H54 (cell line): ENCODE data around the gene LRRC43.
"Not testable (repeated sequence)": the region's sequence is repeated elsewhere in the genome, so short reads cannot be mapped to it uniquely, and the experiment has no call there.

Source experiments
- DNase-seq: peaks from one replicate; pipeline ENCODE4 v3.0.0; 2011; ENCODE audit warnings: low spot score, mixed read lengths; ENCODE audit not compliant: insufficient read length
- FAIRE-seq: peaks from 3 replicates; lab custom pipeline; 2011; peaks lifted over from hg19 to GRCh38; lab: Jason Lieb, UNC
- POLR2A ChIP-seq: IDR thresholded peaks from 2 replicates; pipeline ENCODE4 v1.6.1; 2011; ENCODE audit warnings: low read depth, mild to moderate bottlenecking, low read length

The LRRC43 gene

DNA sequence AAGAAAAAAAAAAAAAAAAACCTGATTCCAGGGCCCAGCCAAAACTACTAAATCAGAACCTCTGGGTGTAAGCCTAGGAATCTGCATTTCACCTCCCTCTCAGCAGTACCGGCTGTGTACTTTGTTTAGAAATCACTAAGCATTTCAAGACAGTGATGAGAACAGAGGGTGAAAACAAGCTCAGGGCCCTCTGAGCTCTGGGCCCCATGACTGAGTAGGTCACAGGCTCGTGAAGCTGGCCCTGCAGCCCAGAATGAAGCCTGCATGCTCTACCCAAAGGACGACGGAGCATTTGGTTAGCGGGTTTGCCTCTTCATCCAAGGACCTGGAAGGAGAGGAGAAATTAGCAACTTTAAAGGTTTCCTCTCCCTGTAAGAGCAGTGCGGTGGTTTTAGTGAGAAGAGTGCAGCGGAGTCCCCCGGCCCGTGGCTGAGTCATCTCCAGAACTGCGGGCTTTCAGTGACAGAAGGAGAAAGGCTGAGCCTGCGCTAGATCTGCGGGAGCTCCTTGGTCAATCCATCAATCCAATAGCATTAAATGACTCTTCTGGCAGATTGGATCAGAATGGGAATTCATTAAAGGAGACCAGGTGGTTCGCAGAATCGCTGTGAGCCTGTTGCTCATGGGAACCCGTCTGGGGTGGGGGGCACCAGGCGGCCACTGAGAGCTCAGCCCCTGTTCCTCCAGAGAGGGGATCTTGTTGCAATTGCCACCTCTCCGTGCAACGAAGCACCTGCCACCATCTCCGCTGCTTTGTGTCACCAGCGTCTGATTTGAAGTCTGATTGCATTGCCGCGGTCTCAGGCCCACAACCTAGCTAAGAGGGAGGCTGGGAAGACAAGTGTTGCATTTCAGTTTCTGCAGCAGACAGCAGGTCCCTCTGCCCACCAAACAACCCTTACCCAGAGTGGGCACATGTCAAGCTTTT lies 16.2 kb upstream of the LRRC43 start:
- DNase-seq (no peak), FAIRE-seq (no peak)
- TF ChIP-seq POLR2A = no peak

DNA sequence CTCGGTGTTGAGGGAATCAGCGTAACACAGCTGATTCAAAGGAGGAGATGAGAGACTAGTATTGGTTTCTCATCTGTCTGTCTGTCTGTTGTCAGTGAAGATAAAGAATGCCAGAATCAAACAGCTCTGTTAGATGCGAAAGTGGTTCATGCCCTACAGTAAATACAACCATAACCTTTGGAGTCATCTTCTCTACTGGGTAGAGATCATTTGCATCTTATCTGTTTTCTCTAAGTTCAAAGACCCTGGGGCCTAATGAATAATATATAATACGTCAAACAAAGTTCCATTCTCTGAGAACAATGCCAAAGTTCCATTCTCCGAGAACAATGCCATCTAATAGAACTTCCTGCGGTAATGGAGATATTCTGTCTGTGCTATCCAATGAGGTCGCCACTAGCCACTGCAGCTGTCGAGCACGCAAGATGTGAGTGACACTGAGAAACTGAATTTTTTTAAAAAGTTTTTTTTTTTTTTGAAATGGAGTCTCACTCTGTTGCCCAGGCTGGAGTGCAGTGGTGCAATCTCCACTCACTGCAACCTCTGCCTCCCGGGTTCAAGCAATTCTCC lies 15.5 kb upstream of the LRRC43 start:
- DNase-seq (no peak), FAIRE-seq (no peak)
- TF ChIP-seq POLR2A = no peak

DNA sequence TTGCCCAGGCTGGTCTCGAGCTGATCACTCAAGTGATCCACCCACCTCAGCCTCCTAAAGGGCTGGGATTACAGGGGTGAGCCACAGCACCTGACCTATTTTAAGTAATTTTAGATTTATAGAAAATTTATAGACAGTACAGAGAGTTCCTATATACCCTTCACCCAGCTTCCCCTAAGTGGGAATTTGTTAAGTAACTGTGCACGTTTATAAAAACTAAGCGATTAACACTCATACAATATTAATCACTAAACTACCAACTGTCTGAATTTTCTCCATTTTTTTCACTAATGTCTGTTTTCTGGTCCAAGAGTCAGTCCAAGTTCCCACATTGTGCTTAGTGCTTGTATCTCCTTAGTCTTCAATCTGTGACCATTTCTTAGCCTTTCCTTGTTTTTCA lies 14.4 kb upstream of the LRRC43 start:
- TF ChIP-seq POLR2A = no peak
- FAIRE-seq (no peak), DNase-seq (no peak)

DNA sequence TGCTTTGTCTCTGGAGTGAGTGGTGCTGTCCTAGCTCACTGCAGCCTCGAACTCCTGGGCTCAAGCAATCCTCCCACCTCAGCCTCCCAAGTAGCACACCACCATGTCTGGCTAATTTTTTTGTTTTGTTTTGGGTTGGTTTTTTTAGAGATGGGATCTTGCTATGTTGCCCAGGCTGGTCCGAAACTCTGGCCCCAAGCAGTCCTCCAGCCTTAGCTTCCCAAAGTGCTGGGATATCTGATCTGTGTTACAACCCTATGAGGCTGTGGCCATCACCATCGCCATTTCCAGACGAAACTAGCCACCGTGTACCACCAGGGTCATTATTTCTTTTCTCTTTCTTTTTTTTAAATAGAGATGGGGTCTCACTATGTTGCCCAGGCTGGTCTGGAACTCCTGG lies 11.5 kb upstream of the LRRC43 start:
- no peak for TF ChIP-seq POLR2A
- FAIRE-seq (no peak), DNase-seq (no peak)

DNA sequence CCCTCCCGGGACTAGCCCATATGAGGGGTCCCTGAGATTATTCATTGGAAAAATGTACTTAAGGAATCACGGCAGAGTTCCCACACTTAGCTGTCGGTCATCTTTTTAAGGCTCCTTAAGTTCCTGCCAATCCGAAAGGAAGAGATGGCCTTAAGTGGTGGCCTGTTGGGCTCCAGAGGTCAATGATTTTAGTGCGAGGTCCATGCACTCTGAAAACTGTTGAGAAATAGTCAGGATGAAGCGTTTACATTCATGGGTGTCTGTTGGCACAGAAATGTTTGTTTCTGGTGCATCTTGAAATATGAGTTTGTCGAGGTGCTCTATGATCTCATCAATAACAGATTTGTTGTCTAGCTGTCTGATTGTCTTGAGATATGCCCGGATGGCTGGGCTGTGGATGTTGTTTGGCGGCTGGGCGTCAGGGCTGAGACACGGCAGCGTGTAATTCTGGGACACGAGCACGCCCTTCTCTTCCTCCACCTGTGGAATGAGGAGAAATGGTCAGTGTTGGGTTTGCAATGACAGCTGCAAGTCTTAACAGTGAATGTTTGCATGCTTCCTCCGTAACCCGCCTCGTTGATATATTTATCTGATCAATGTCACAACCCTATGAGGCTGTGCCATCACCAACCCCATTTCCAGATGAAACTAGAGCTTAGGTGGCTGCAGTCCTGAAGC lies 10.5 kb upstream of the LRRC43 start:
- no peak for FAIRE-seq
- TF ChIP-seq POLR2A = no peak
- DNase-seq = no peak

DNA sequence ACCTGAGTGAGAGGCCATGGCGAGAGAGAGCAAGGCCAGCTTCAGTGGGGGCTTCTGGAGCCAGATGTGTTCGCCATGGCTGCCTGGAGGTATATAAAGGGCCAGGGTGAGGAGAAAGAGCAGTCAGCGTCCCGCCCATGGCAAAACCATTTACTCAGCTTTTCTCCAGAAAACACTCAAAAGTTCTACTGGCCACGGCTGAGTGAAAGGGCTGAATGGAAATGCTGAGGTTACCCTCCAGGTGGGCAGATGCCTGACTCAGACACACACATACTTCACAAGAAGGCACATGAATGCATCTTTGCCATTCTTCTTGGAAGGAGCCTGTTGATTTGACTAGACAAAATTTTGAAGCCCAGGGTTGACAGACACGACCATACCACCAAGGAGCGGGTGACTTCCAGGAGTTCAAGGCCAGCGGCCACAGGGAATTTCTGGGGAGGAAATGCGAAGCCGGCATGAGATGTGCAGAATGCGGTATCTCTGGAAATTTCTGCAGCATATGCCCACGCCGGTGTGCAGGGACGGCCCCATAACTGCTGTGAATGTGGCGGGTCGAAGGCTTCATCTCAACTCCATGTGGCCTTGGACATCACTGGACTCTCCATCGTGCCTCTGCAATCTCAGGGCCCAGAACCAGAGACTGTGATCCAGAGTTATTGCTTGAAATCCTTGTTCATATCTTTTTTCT lies 8.6 kb upstream of the LRRC43 start, which contains the start of gene IL31:
Gene IL31 (minus strand): TSS at position 67 of the 691 bp plus-strand sequence. CDS start 49 bp downstream, at position 18.
- TF ChIP-seq POLR2A = no peak
- DNase-seq = no peak
- FAIRE-seq = no peak

DNA sequence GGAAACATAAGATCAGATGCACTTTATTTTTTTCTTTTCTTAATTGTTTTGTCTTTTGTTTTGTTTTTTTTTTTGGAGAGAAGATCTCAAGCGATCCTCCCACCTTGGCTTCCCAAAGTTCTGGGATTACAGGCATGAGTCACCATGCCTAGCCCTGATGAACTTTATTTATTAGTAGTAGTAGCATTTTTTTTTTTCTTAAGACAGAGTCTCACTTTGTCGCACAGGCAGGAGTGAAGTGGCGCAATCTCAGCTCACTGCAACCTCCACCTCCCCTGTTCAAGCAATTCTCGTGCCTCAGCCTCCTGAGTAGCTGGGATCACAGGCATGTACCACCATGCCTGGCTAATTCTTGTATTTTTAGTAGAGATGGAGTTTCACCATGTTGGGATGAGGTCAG lies 6.5 kb upstream of the LRRC43 start:
- FAIRE-seq, DNase-seq: not testable (repeated sequence)

DNA sequence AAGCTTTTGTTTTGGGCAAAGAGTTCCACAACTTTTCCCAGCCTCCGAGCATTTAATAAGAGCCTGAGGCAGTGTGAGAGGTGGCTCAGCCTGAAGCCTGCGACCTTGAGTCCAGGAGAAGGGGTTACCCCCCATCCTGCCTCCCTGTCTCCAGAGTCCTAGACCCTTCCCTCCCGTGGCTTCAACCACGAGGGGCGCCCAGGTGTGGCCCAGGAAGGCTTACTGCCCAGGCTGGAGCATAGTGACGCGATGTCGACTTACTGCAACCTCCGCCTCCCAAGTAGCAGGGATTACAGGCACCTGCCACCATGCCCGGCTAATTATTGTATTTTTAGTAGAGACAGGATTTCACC lies 641 bp downstream of the LRRC43 start:
- TF ChIP-seq POLR2A = no peak
- FAIRE-seq (no peak), DNase-seq (no peak)

DNA sequence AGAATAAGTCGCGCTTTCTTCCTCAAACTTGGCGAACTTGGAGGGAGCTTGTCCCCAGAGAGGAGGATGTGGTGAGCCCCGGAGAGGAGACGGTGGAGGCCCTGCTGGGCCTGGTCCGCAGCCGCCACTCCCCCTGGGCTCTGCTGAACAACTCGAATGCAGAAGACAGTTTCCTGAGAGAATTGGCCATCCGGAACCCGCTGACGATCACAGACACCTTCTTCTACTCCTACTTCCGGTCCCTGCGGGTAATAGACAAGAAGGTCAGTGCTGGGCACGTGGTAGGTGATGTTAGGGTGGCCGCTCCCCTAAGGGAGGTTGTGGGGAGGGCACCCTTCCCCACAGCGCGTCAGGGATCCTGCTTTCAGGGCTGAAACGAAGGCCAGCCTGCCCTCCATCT lies 1.6 kb downstream of the LRRC43 start:
- TF ChIP-seq POLR2A = no peak
- FAIRE-seq (no peak), DNase-seq (no peak)

DNA sequence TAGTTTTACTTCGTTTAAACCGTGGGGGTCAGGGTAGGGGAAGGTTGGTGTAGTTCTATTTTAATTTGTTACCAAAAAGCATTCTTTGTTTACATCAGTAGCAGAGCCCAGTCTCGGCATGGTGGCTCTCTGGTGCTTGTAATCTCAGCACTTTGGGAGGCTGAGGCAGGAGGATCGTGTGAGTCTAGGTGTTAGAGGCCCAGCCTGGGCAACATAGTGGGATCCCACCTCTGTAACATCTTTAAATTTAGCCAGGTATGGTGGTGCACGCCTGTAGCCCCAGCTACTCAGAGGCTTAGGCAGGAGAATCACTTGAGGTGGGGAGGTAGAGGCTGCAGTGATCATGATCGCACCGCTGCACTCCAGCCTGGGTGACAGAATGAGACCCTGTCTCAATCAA lies 2.2 kb downstream of the LRRC43 start:
- FAIRE-seq = no peak
- no peak for DNase-seq
- no peak for TF ChIP-seq POLR2A

DNA sequence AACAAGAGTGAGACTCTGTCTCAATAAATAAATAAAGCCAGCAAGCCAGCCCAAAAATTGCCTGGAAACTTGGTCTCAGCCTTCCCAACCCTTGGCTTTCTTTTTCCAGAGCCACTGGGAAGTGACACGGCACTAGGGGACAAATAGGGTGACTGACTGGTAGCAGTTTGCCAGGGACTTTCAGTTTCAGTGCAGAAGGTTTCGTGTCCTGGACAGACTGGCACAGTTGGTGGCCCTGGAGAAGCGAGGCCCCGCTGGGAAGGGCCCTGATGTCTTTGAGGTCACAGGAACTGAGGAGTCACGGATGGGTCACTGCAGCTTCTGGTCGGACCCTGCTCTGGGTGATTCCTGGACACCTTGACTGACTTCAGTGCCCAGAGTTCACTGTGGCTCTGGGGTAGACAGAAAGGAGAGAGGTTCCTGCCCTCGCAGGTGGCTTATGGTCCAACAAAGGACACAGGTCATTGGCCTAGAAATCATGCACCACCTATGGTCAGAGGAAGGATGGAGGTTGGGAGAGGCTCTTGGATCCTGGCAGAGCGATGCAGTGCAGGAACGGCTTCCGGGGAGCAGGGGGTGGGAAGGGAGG lies 2.7 kb downstream of the LRRC43 start:
- DNase-seq (no peak), FAIRE-seq (no peak)
- no peak for TF ChIP-seq POLR2A

DNA sequence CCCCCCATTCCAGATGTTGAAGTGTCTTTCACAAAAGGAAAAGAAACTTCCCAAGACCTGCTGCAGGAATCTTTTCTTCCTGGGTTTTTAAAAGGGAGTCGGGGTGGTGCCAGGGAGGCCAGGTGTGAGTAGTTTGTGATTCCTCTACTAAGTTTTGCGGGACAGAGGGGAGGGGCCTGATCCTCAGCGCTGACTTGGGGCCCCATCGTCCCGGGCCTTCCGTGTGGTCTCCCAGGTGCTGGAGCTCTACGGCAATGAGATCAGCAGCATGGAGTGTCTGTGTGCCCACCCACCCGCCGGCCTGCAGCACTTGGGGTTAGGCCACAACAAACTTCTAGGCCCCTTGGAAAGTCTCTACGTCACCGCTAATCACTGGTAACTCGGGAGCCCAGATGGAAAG lies 4.5 kb downstream of the LRRC43 start:
- FAIRE-seq (no peak), DNase-seq (no peak)
- no peak for TF ChIP-seq POLR2A

DNA sequence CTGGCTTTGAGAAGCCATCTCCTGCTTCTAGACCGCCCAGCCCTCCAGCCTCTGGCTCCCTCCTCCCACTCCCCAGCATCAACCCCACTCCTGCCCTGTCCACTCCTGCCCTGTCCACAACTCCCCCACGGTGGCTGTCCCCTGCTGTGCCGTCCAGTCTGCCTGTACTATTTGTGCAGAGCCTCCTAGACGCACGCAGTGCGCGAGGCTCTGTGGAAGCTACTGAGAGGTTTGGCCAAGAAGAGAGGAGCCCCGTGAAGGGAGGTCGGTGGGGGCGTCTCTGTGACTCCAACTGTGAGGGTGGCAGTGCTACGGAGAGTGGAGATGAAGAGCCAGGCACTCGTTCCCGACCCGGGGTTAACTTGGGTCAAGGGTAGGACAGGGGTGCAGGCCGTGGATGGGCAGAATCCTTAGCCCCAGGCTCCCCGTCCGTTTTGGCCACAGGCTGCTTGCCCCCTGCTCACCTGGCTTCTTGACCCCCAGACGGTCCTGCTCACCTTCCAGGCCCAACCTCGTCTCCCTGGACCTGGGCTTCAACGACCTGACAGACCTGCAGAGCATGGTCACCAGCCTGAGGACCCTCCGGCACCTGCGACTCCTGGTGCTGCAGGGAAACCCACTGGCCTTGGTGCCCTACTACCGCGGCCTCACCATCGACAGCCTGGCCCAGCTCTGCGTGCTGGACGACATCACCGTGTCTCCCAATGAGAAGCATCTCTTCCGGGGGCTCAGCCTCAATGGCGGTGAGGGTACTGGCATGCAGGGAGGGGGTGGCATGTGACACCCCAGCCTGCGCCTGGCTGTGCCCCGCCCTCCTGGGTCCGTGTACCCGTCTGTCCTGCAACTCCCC lies 6.9 kb downstream of the LRRC43 start:
- FAIRE-seq = no peak
- TF ChIP-seq POLR2A = no peak

More for the DNA sequence above, 6.9 kb downstream of the LRRC43 start:
- DNase-seq = no peak
